B cell (primary cell): ENCODE results near the gene RALA. TPM values are rescaled to one million over a fixed set of nuclear protein-coding genes. Genes with fewer than 3 reads are reported as not detected.

ENCODE experiments used
- ATAC-seq: fragments of 200-7000 bp; cut with Tn5 transposase; one replicate; pipeline ENCODE4 v1.10.0; 2021; ENCODE audit warnings: low read depth, mild to moderate bottlenecking, moderate number of reproducible peaks, moderate library complexity
- CTCF ChIA-PET: fragments of 350-600 bp; sonication (Branson Sonifier 250); formaldehyde crosslinking; loops from one replicate; lab custom pipeline; 2021; ENCODE audit warnings: antibody characterized with exemption, inconsistent platforms; lab: Charles Lee
- POLR2A ChIA-PET: fragments of 350-600 bp; sonication (Branson Sonifier 250); formaldehyde crosslinking; loops from one replicate; lab custom pipeline; 2021; ENCODE audit warnings: antibody characterized with exemption; lab: Charles Lee
- DNase-seq: peaks from one replicate; pipeline ENCODE4 v3.0.0; 2013
- H2AFZ ChIP-seq: 2 replicates; pipeline ENCODE4 v1.6.1; 2012; ENCODE audit warnings: mild to moderate bottlenecking, low read depth, low read length; ENCODE audit not compliant: insufficient read depth, poor library complexity, severe bottlenecking
- H3K27ac ChIP-seq, 2 donors: 1 replicate in 1 of 2; 2 replicates in 1 of 2; pipeline ENCODE4 v1.5.1; 2012 to 2013; ENCODE audit warnings: low read length in 2 of 2, mild to moderate bottlenecking in 2 of 2, moderate library complexity in 1 of 2
- H3K27me3 ChIP-seq, 4 experiments: fragments of 200-600 bp in 1 of 4; sonication (generic) in 1 of 4; replicated peaks in 1 of 4; 1 replicate in 2 of 4; 2 replicates in 2 of 4; pipeline versions ENCODE4 v1.6.1 to v1.7.0; 2013 to 2016; ENCODE audit warnings: low read length in 3 of 4, mild to moderate bottlenecking in 2 of 4, mixed read lengths in 1 of 4, moderate library complexity in 1 of 4; ENCODE audit not compliant: insufficient read depth in 4 of 4, control insufficient read depth in 3 of 4; ENCODE audit errors: control extremely low read depth in 1 of 4
- H3K36me3 ChIP-seq, 2 experiments: replicated peaks in 1 of 2; 1 replicate in 1 of 2; 2 replicates in 1 of 2; pipeline versions ENCODE4 v1.6.1 to v1.7.1; 2013; ENCODE audit warnings: low read length in 1 of 2; ENCODE audit not compliant: insufficient read depth in 2 of 2, control insufficient read depth in 1 of 2; ENCODE audit errors: control extremely low read depth in 1 of 2, extremely low read depth in 1 of 2
- H3K4me1 ChIP-seq, 2 donors: fragments of 200-600 bp in 1 of 2; sonication (generic) in 1 of 2; 1 replicate in 1 of 2; 2 replicates in 1 of 2; pipeline versions ENCODE4 v1.5.1 to v1.6.1; 2013 to 2017; ENCODE audit warnings: low read length in 2 of 2; ENCODE audit not compliant: control insufficient read depth in 2 of 2, insufficient read depth in 2 of 2
- H3K4me2 ChIP-seq: replicated peaks from 2 replicates; pipeline ENCODE3; 2012; ENCODE audit warnings: mild to moderate bottlenecking, low read depth, low read length; ENCODE audit not compliant: poor library complexity, severe bottlenecking
- H3K4me3 ChIP-seq, 5 experiments: fragments of 200-600 bp in 1 of 5; sonication (generic) in 1 of 5; 1 replicate in 3 of 5; 2 replicates in 2 of 5; pipeline versions ENCODE4 v1.5.1 to v1.7.0; 2011 to 2016; ENCODE audit warnings: low read length in 4 of 5, mild to moderate bottlenecking in 4 of 5, low read depth in 2 of 5, control low read depth in 1 of 5, moderate library complexity in 1 of 5; ENCODE audit not compliant: insufficient read depth in 1 of 5; ENCODE audit errors: control extremely low read depth in 1 of 5, extremely low read depth in 1 of 5
- H3K79me2 ChIP-seq: fragments of 200-600 bp; sonication (generic); one replicate; pipeline ENCODE4 v1.6.0; 2016; ENCODE audit warnings: low read length; ENCODE audit not compliant: control insufficient read depth, insufficient read depth
- H3K9ac ChIP-seq: fragments of 200-600 bp; sonication (generic); 2 replicates; pipeline ENCODE4 v1.6.1; 2017; ENCODE audit warnings: mild to moderate bottlenecking, low read length, moderate library complexity
- H3K9me3 ChIP-seq, 3 donors: one replicate each; pipeline versions ENCODE4 v1.6.1 to v1.7.1; 2013; ENCODE audit warnings: low read length in 2 of 3; ENCODE audit not compliant: control insufficient read depth in 2 of 3, insufficient read depth in 1 of 3; ENCODE audit errors: control extremely low read depth in 1 of 3
- H4K20me1 ChIP-seq: 2 replicates; pipeline ENCODE4 v1.6.0; 2012; ENCODE audit warnings: mild to moderate bottlenecking, low read length; ENCODE audit not compliant: insufficient read depth, control insufficient read depth, poor library complexity, severe bottlenecking
- H3K27ac Mint-ChIP-seq: one replicate; pipeline ENCODE4 v1.8.0; 2021; ENCODE audit warnings: mixed read lengths
- H3K27me3 Mint-ChIP-seq: one replicate; pipeline ENCODE4 v1.8.0; 2021; ENCODE audit warnings: mixed read lengths
- H3K4me1 Mint-ChIP-seq: one replicate; pipeline ENCODE4 v1.8.0; 2021; ENCODE audit warnings: mixed read lengths
- H3K4me3 Mint-ChIP-seq: one replicate; pipeline ENCODE4 v1.8.0; 2021; ENCODE audit warnings: mixed read lengths
- H3K9me3 Mint-ChIP-seq: one replicate; pipeline ENCODE4 v1.8.0; 2022; ENCODE audit warnings: mixed read lengths; ENCODE audit not compliant: insufficient read depth
- EZH2 ChIP-seq: IDR thresholded peaks from 2 replicates; pipeline ENCODE4 v1.6.1; 2012; ENCODE audit warnings: borderline replicate concordance, low read depth, mild to moderate bottlenecking, moderate library complexity, low read length; ENCODE audit not compliant: insufficient read depth, poor library complexity, severe bottlenecking
- WGBS: methylation state at CpG from one replicate; pipeline ENCODE4 v1.1.5; 2013; ENCODE audit warnings: missing lambda C conversion rate; ENCODE audit not compliant: insufficient coverage; 5-methylcytosine and 5-hydroxymethylcytosine counted together
- intact Hi-C: fragments of 100-400 bp; cut with micrococcal nuclease; formaldehyde crosslinking; loops from one replicate; pipeline ENCODE4 v1.10.0; 2022
- polyA plus RNA-seq: library from polyadenylated mRNA; depleted of rRNA; stranded (reverse); fragments of >200 nt; gene quantifications from 2 replicates; pipeline ENCODE4 v1.2.3, GENCODE V29; 2012
- total RNA-seq, 2 donors: library from RNA; stranded (reverse); fragments of 120-200 nt in 1 of 2; gene quantifications; 1 replicate in 1 of 2; 2 replicates in 1 of 2; pipeline versions ENCODE4 v1.2.3 to v1.2.4, GENCODE V29; 2013 to 2022
- TF ChIP-seq, protein P1 (sequence below): fragments of 200-600 bp; IDR thresholded peaks from one replicate; pipeline ENCODE4 v1.8.0; 2022; ENCODE audit warnings: antibody characterized with exemption, mild to moderate bottlenecking

RALA gene
- total and polyA plus RNA-seq, 2 donors (not counting 1 experiment from before 2014, with no cell fraction given), result 9.3 to 29.8 TPM

DNA sequence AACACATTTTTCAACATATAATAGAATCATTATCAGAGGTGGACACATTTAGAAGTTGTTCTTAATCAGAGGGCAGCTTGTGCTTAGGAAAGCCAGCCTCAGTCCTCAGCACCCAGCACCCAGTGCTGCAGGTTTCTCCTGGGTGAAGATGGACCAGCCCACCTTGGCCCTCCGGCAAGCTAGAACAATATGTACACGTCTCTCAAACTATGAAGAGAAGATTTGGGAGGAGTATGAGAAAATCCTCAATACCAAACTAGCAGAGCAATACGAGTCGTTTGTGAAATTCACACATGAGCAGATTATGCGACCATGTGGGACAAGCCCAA is 13.5 kb upstream of the RALA start:
- H3K4me2 ChIP-seq, result peak overlapping the region; percentile 87
- peak overlapping the region; percentile 49 for H3K9ac ChIP-seq

DNA sequence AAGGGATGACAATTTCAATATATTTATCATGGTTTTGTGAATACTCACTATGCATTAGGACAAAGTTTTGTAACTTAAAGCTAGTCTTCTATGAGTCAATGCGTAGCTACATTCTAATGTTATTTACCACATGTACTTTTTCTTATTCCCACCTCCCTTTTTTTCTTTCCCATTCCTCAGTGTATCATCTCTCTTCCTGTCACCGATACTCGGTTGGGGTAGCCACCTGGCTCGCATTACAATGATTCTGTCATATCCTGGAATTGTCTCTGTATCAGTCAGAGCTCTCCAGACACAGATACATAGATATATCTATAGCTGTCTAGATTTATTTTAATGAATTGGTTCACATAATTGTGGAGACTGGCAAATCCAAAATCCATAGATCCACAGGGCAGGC is 9.8 kb upstream of the RALA start:
- Histone ChIP-seq H3K9ac (no peak overlapping the region), H3K9me3 (no peaks in the 10 kb centered on the region), H3K4me2 (no peak overlapping the region), H3K4me3 (no peak overlapping the region), H3K4me1 (peaks cover 6 to 7% of the 10 kb centered on the region in 2 donors), H2AFZ (no peak overlapping the region), H3K79me2 (no peaks in the 10 kb centered on the region), H3K27me3 (peaks cover 0 to 28% (median 11%) of the 10 kb centered on the region in 4 experiments), H3K27ac (no peak overlapping the region), H4K20me1 (no peaks in the 10 kb centered on the region), H3K36me3 (no peaks in the 10 kb centered on the region)
- intact Hi-C loops, result no loop called here
- Mint-ChIP-seq H3K4me1 (peaks cover 14% of the 10 kb centered on the region), H3K27me3 (peaks cover 40% of the 10 kb centered on the region), H3K27ac (no peak overlapping the region), H3K9me3 (no peaks in the 10 kb centered on the region), H3K4me3 (no peak overlapping the region)
- POLR2A ChIA-PET, result interaction anchor here (1.0 kb wide), 1 partner anchor 9 kb away, joined by 3 read pairs; no protein-coding TSS in a partner anchor
- TF ChIP-seq EZH2, result no peak
- TF ChIP-seq, protein P1, sequence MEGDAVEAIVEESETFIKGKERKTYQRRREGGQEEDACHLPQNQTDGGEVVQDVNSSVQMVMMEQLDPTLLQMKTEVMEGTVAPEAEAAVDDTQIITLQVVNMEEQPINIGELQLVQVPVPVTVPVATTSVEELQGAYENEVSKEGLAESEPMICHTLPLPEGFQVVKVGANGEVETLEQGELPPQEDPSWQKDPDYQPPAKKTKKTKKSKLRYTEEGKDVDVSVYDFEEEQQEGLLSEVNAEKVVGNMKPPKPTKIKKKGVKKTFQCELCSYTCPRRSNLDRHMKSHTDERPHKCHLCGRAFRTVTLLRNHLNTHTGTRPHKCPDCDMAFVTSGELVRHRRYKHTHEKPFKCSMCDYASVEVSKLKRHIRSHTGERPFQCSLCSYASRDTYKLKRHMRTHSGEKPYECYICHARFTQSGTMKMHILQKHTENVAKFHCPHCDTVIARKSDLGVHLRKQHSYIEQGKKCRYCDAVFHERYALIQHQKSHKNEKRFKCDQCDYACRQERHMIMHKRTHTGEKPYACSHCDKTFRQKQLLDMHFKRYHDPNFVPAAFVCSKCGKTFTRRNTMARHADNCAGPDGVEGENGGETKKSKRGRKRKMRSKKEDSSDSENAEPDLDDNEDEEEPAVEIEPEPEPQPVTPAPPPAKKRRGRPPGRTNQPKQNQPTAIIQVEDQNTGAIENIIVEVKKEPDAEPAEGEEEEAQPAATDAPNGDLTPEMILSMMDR, result no peak
- WGBS, result 100% methylated on average over 1 of the region's 4 CpGs
- CTCF ChIA-PET, result no interaction called here
- no peak for ATAC-seq
- no peak for DNase-seq

More for the DNA sequence above, 13.5 kb upstream of the RALA start:
- Histone ChIP-seq H3K79me2 (no peaks in the 10 kb centered on the region), H3K27ac (no peak overlapping the region), H3K9me3 (no peaks in the 10 kb centered on the region), H3K4me3 (peak overlapping the region in 3 of 5 experiments; percentile 26 to 59 (median 38)), H2AFZ (peak overlapping the region; percentile 78), H3K36me3 (no peaks in the 10 kb centered on the region), H3K4me1 (peaks cover 6 to 7% of the 10 kb centered on the region in 2 donors), H4K20me1 (no peaks in the 10 kb centered on the region), H3K27me3 (peaks cover 0 to 28% (median 11%) of the 10 kb centered on the region in 4 experiments)
- no peak for DNase-seq
- Mint-ChIP-seq H3K9me3 (no peaks in the 10 kb centered on the region), H3K4me3 (peak overlapping the region; percentile 81), H3K27ac (peak overlapping the region; percentile 10), H3K27me3 (peaks cover 41% of the 10 kb centered on the region), H3K4me1 (peaks cover 17% of the 10 kb centered on the region)
- no peak for ATAC-seq
- POLR2A ChIA-PET, result interaction anchor here (1.1 kb wide), 1 partner anchor 11 kb away, joined by 3 read pairs; no protein-coding TSS in a partner anchor
- intact Hi-C loops, result no loop called here
- TF ChIP-seq EZH2, result no peak
- TF ChIP-seq, protein P1, result no peak
- CTCF ChIA-PET, result interaction anchor here (1.2 to 2.1 kb wide), 3 partner anchors 17 to 30 kb away, joined by 3 to 13 read pairs (median 4); no protein-coding TSS in a partner anchor
- WGBS, result 88% methylated on average over 1 of the region's 5 CpGs
